Loucy (cell line): ENCODE measurements around the gene MTF2.

Experiments
- H2AFZ ChIP-seq: fragments of 200-600 bp; sonication (generic); 2 replicates; pipeline ENCODE4 v1.6.0; 2016; ENCODE audit warnings: antibody characterized with exemption, mild to moderate bottlenecking, low read length, moderate library complexity
- H3F3A ChIP-seq: fragments of 200-600 bp; 2 replicates; pipeline ENCODE4 v1.6.0; 2016; ENCODE audit warnings: antibody characterized with exemption, low read depth, mild to moderate bottlenecking
- H3K27me3 ChIP-seq: fragments of 200-600 bp; sonication (generic); 2 replicates; pipeline ENCODE4 v1.6.1; 2014; ENCODE audit warnings: low read length, mild to moderate bottlenecking; ENCODE audit not compliant: insufficient read depth, poor library complexity, severe bottlenecking
- H3K36me3 ChIP-seq: fragments of 200-600 bp; sonication (generic); 2 replicates; pipeline ENCODE4 v1.6.1; 2016; ENCODE audit warnings: low read length; ENCODE audit not compliant: insufficient read depth
- H3K4me1 ChIP-seq: fragments of 200-600 bp; sonication (generic); 2 replicates; pipeline ENCODE4 v1.5.1; 2014; ENCODE audit warnings: low read length, mild to moderate bottlenecking; ENCODE audit not compliant: insufficient read depth, poor library complexity, severe bottlenecking
- H3K4me2 ChIP-seq: fragments of 200-600 bp; sonication (generic); 2 replicates; pipeline ENCODE4 v1.6.0; 2014; ENCODE audit warnings: antibody characterized with exemption, low read length, low read depth, mild to moderate bottlenecking; ENCODE audit not compliant: poor library complexity, severe bottlenecking
- H3K4me3 ChIP-seq: fragments of 200-600 bp; sonication (generic); 2 replicates; pipeline ENCODE4 v1.5.1; 2014; ENCODE audit warnings: low read length, mild to moderate bottlenecking, mixed read lengths; ENCODE audit not compliant: poor library complexity, severe bottlenecking
- H3K79me2 ChIP-seq: fragments of 200-600 bp; sonication (generic); 2 replicates; pipeline ENCODE4 v1.6.1; 2014; ENCODE audit warnings: low read length; ENCODE audit not compliant: insufficient read depth
- H3K9ac ChIP-seq: fragments of 200-600 bp; sonication (generic); 2 replicates; pipeline ENCODE4 v1.6.0; 2014; ENCODE audit warnings: mild to moderate bottlenecking, low read depth, low read length, moderate library complexity; ENCODE audit not compliant: poor library complexity, severe bottlenecking
- H3K9me2 ChIP-seq: fragments of 200-600 bp; sonication (generic); replicated peaks from 2 replicates; pipeline ENCODE4 v1.6.1; 2016; ENCODE audit warnings: low read depth, low read length, mixed read lengths
- H3K9me3 ChIP-seq: fragments of 200-600 bp; sonication (generic); 2 replicates; pipeline ENCODE4 v1.6.1; 2014; ENCODE audit warnings: mild to moderate bottlenecking, antibody characterized with exemption, low read length, low read depth; ENCODE audit not compliant: insufficient read depth
- H4K20me1 ChIP-seq: fragments of 200-600 bp; sonication (generic); 2 replicates; pipeline ENCODE4 v1.6.0; 2014; ENCODE audit warnings: antibody characterized with exemption, low read length, mild to moderate bottlenecking; ENCODE audit not compliant: insufficient read depth, poor library complexity, severe bottlenecking
- EZH2phosphoT487 ChIP-seq: fragments of 200-600 bp; IDR thresholded peaks from 2 replicates; pipeline ENCODE4 v1.6.1; 2018; ENCODE audit warnings: antibody characterized with exemption, mild to moderate bottlenecking, moderate library complexity, borderline replicate concordance
- TF ChIP-seq, protein P1 (sequence below): fragments of 200-600 bp; sonication (generic); conservative IDR thresholded peaks from 2 replicates; pipeline ENCODE4 v1.5.1; 2014; ENCODE audit warnings: mild to moderate bottlenecking, antibody characterized with exemption, low read length

The MTF2 gene

DNA sequence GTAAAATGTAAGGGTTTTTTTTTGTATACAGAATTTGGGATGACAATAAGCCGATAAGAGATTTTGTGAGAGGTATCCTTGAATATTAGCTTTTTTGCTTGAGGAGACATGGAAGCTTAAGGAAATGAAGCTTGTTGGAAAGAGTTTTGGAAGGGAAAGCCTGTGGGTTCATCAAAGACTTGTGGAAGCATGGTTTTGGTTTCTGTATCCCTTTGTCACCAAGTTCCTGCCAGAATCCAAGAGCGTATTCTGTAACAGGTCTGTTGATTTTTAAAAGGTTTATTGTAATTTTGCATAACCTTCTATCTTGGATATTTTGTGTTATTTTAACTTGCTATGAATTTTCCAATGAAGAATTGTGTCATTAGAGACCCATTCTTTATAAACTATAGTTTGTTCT lies 63.1 kb downstream of the MTF2 start:
- Histone ChIP-seq H3K36me3 (peaks cover 41% of the 10 kb centered on the region), H3K79me2 (no peaks in the 10 kb centered on the region), H3F3A (no peaks in the 10 kb centered on the region), H2AFZ (no peak overlapping the region), H3K4me3 (no peak overlapping the region), H4K20me1 (no peaks in the 10 kb centered on the region), H3K4me1 (no peaks in the 10 kb centered on the region), H3K9me2 (no peaks in the 10 kb centered on the region), H3K9me3 (no peaks in the 10 kb centered on the region), H3K4me2 (no peak overlapping the region), H3K9ac (no peak overlapping the region), H3K27me3 (no peaks in the 10 kb centered on the region)
- no peak for TF ChIP-seq EZH2phosphoT487
- TF ChIP-seq, protein P1, sequence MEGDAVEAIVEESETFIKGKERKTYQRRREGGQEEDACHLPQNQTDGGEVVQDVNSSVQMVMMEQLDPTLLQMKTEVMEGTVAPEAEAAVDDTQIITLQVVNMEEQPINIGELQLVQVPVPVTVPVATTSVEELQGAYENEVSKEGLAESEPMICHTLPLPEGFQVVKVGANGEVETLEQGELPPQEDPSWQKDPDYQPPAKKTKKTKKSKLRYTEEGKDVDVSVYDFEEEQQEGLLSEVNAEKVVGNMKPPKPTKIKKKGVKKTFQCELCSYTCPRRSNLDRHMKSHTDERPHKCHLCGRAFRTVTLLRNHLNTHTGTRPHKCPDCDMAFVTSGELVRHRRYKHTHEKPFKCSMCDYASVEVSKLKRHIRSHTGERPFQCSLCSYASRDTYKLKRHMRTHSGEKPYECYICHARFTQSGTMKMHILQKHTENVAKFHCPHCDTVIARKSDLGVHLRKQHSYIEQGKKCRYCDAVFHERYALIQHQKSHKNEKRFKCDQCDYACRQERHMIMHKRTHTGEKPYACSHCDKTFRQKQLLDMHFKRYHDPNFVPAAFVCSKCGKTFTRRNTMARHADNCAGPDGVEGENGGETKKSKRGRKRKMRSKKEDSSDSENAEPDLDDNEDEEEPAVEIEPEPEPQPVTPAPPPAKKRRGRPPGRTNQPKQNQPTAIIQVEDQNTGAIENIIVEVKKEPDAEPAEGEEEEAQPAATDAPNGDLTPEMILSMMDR, result no peak

DNA sequence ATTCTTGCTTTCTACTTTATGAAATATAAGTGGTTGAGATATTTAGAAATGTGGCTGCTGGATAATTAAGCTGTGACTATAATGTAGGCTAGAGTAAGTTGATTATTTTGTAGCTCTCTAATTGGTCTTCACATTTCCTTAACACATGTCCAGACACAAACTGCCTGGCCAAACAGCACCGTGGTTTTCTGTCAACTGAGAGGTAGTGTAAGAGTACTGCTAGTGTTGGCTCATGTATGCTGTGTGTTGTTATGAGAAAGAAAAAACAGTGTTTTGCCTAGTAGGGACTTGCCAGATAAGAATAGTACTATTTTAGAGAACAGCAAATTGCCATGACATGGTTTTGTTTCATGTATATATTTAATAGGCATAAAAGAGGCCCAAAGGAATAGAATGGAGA lies 64.1 kb downstream of the MTF2 start:
- H3K4me3 ChIP-seq, result no peak overlapping the region
- no peak for TF ChIP-seq EZH2phosphoT487
- TF ChIP-seq, protein P1, result no peak
- no peaks in the 10 kb centered on the region for H3K9me2 ChIP-seq
- H3K4me1 ChIP-seq, result no peaks in the 10 kb centered on the region
- H3K9me3 ChIP-seq, result no peaks in the 10 kb centered on the region
- no peak overlapping the region for H3K4me2 ChIP-seq
- no peak overlapping the region for H2AFZ ChIP-seq
- H3K79me2 ChIP-seq, result no peaks in the 10 kb centered on the region
- H3K9ac ChIP-seq, result no peak overlapping the region
- H3F3A ChIP-seq, result no peaks in the 10 kb centered on the region
- H3K36me3 ChIP-seq, result peaks cover 32% of the 10 kb centered on the region
- no peaks in the 10 kb centered on the region for H3K27me3 ChIP-seq
- no peaks in the 10 kb centered on the region for H4K20me1 ChIP-seq

DNA sequence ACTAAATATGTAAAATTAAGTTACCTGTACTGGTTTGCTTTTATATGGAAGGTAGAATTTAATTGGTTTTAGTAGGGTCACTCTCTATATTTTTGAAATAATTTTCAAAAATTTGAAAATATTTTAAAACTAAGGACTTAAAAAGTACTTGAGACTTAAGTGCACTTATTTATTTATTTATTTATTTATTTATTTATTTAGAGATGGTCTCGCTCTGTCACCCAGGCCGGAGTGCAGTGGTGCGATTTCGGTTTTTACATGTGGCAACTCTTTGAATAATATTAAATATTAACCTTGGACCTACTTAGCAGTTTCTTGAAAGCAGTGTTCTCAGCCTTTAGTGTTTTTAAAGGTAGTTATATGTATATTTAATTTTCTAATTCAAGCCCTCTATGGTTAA lies 64.7 kb downstream of the MTF2 start:
- peaks cover 29% of the 10 kb centered on the region; the same call in 1 of the 2 replicates for H3K36me3 ChIP-seq
- H3K4me3 ChIP-seq, result no peak overlapping the region
- H2AFZ ChIP-seq, result no peak overlapping the region
- no peak overlapping the region for H3K4me2 ChIP-seq
- H3F3A ChIP-seq, result no peaks in the 10 kb centered on the region
- H3K4me1 ChIP-seq, result no peaks in the 10 kb centered on the region
- TF ChIP-seq, protein P1, result no peak
- no peak for TF ChIP-seq EZH2phosphoT487
- H3K9ac ChIP-seq, result no peak overlapping the region
- no peaks in the 10 kb centered on the region for H3K27me3 ChIP-seq
- no peaks in the 10 kb centered on the region for H3K79me2 ChIP-seq
- H3K9me2 ChIP-seq, result no peaks in the 10 kb centered on the region
- H4K20me1 ChIP-seq, result no peaks in the 10 kb centered on the region
- H3K9me3 ChIP-seq, result no peaks in the 10 kb centered on the region
